ENCODE measurements around the gene STAT3.

- TF ChIP-seq, protein P1, sequence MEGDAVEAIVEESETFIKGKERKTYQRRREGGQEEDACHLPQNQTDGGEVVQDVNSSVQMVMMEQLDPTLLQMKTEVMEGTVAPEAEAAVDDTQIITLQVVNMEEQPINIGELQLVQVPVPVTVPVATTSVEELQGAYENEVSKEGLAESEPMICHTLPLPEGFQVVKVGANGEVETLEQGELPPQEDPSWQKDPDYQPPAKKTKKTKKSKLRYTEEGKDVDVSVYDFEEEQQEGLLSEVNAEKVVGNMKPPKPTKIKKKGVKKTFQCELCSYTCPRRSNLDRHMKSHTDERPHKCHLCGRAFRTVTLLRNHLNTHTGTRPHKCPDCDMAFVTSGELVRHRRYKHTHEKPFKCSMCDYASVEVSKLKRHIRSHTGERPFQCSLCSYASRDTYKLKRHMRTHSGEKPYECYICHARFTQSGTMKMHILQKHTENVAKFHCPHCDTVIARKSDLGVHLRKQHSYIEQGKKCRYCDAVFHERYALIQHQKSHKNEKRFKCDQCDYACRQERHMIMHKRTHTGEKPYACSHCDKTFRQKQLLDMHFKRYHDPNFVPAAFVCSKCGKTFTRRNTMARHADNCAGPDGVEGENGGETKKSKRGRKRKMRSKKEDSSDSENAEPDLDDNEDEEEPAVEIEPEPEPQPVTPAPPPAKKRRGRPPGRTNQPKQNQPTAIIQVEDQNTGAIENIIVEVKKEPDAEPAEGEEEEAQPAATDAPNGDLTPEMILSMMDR (conservative IDR thresholded peaks at IDR 0.05; ENCODE audit: low read depth, low read length), result no peak
- TF ChIP-seq EZH2 (IDR thresholded peaks at IDR 0.05; ENCODE audit: borderline replicate concordance, low read depth, low read length, poor library complexity, severe bottlenecking), result no peak
Measured at GRCh38 chr17:42386777-42387657, 1.2 kb downstream of the STAT3 start.

Data from A673 (cell line).